GM12891 (cell line): ENCODE results near the gene BEND2.

Experiments
- DNase-seq: peaks from one replicate; pipeline ENCODE4 v3.0.0; 2011; ENCODE audit warnings: low spot score; ENCODE audit not compliant: insufficient read length
- FAIRE-seq: peaks from 2 replicates; lab custom pipeline; 2011; peaks lifted over from hg19 to GRCh38; lab: Jason Lieb, UNC
- PAX5 ChIP-seq: IDR thresholded peaks from 2 replicates; pipeline ENCODE4 v1.6.1; 2011; ENCODE audit warnings: low read length, moderate library complexity, mild to moderate bottlenecking; ENCODE audit not compliant: insufficient read depth, severe bottlenecking
- POLR2A ChIP-seq: IDR thresholded peaks from 2 replicates; pipeline ENCODE4 v1.6.1; 2011; ENCODE audit warnings: low read depth, low read length, control low read depth
- POLR2AphosphoS5 ChIP-seq: IDR thresholded peaks from 2 replicates; pipeline ENCODE4 v1.6.1; 2011; ENCODE audit warnings: low read depth, low read length, control low read depth
- POU2F2 ChIP-seq: IDR thresholded peaks from 2 replicates; pipeline ENCODE4 v1.6.1; 2011; ENCODE audit warnings: low read depth, mild to moderate bottlenecking, control low read depth, low read length, moderate library complexity
- SPI1 ChIP-seq: IDR thresholded peaks from 2 replicates; pipeline ENCODE4 v1.6.1; 2011; ENCODE audit warnings: low read depth, low read length, control low read depth
- TAF1 ChIP-seq: IDR thresholded peaks from 2 replicates; pipeline ENCODE4 v1.6.1; 2011; ENCODE audit warnings: low read depth, low read length, control low read depth

BEND2 gene

DNA sequence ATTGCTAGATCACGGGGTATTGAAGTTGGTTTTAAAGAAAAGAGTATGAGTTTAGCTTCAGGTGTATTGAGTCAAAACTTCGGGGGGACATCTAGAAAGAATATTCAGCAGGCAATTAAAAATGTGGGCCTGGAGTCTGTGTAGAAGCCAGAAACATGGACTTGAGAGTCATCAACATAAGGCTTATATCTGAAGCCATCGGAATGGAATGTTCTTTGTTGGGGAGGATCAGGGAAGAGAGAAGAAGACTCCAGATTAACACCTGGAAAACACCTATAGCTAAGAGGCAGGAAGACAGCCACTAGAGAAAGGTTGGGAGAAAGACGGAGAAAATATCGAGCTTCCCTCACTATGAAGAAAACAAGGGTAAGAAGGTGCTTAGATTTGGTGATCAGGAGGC is 69.5 kb downstream of the BEND2 start:
- FAIRE-seq (no peak), DNase-seq (no peak)
- TF ChIP-seq POLR2A, result no peak
- no peak for TF ChIP-seq TAF1
- TF ChIP-seq POLR2AphosphoS5, result no peak
- no peak for TF ChIP-seq PAX5
- TF ChIP-seq POU2F2, result no peak
- TF ChIP-seq SPI1, result no peak

DNA sequence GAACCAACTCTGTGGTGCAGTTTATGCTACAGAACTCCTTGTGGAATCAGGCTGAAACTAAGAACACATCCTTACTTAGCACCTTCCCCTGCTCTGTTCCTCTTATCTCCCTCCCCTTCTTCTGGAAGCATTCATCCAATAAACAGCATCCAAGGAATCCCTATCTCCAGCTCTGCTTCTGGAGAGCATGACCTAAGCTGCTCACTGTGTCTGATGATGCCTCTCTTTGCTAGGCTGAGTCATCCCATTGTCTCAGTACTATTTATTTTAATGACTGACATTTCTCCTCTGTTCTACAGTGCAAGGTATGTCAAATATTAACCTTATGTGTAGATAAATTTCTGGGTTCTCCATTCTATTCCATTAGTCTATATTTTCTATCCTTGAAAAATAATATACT is 71.2 kb downstream of the BEND2 start:
- TF ChIP-seq POLR2A, result no peak
- no peak for TF ChIP-seq PAX5
- TF ChIP-seq TAF1, result no peak
- TF ChIP-seq SPI1, result no peak
- no peak for TF ChIP-seq POU2F2
- TF ChIP-seq POLR2AphosphoS5, result no peak
- no peak for FAIRE-seq

DNA sequence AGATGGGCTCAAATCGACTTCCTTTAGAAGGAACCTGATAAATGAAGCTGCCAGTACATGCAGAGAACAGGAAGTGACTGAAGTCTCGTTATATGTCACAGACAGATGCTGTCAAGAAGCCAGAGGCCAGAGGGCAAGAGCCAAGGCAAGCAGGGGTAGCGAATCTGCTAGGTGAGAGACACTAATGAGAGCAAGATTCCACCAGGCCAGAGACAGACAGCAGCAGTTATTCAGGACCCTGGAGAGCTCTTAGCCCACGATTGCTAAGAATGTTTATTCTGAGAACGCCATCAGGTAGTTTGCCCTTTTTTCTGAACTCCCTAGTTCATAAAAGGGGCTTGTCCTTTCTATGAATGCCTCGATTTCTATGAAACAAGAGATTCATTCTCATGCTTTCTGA is 73.7 kb downstream of the BEND2 start:
- peak; percentile 73 for FAIRE-seq
- no peak for DNase-seq

More for the DNA sequence above, 71.2 kb downstream of the BEND2 start:
- DNase-seq, result no peak

DNA sequence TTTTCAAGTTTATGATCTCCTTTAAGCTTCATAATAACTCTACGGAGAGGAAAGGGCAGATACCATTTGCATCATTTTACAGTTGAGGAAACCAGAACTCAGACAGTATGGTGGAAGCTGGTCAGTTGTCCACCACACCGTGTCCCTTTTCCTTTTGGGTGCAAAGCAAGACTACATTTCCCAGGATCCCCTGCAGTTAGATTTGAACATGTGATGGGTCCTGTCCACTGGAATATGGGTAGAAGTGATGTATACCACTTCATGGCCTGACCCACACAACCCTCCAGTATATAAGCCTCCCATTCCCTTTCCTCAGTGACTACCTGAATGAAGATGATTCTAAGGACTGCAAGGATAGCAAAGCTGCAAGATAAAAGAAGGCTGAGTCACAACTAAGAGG is 74.7 kb downstream of the BEND2 start:
- TF ChIP-seq POU2F2, result no peak
- TF ChIP-seq POLR2AphosphoS5, result no peak
- TF ChIP-seq SPI1, result no peak
- TF ChIP-seq TAF1, result no peak
- TF ChIP-seq POLR2A, result no peak
- TF ChIP-seq PAX5, result no peak
- DNase-seq (no peak), FAIRE-seq (no peak)

More for the DNA sequence above, 73.7 kb downstream of the BEND2 start:
- no peak for TF ChIP-seq POU2F2
- TF ChIP-seq POLR2A, result no peak
- no peak for TF ChIP-seq SPI1
- TF ChIP-seq TAF1, result no peak
- no peak for TF ChIP-seq POLR2AphosphoS5
- TF ChIP-seq PAX5, result no peak

- TF ChIP-seq POLR2A (no peak), TAF1 (no peak), POU2F2 (no peak), SPI1 (no peak), PAX5 (no peak), POLR2AphosphoS5 (no peak)
- DNase-seq (no peak), FAIRE-seq (no peak)
These were observed 83.9 kb downstream of the BEND2 start for GRCh38 chrX:18136816-18137215.

DNA sequence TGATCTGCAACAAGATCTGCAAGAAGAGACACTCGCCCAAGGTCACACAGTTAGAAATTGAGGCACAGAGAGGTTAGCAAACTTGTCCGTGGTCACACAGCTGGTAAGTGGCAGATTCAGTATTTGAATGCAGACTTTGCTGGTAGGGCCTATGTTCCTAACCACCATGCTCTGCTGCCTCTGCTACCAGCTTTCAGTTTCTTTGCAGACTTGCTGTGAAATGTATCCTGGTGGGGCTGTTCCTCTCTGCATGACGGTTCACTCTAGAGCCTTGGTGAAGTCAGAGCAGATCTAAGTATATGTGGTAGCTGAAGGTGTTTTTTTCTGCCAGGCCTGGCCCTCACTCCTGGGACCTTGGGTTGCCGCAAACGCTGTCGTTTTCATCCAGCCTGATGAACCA is 87.1 kb downstream of the BEND2 start:
- DNase-seq, result no peak
- TF ChIP-seq POLR2AphosphoS5 (no peak), TAF1 (no peak), POU2F2 (no peak), POLR2A (no peak), SPI1 (no peak), PAX5 (no peak)
- FAIRE-seq, result no peak

- TF ChIP-seq TAF1, result no peak
- TF ChIP-seq SPI1, result no peak
- no peak for TF ChIP-seq POLR2A
- FAIRE-seq (no peak), DNase-seq (no peak)
These were observed 91.0 kb downstream of the BEND2 start for GRCh38 chrX:18129690-18130089.

GRCh38 chrX:18126971-18127370 is 93.7 kb downstream of the BEND2 start:
- no peak for DNase-seq
- FAIRE-seq, result no peak
- TF ChIP-seq POU2F2 (no peak), PAX5 (no peak), SPI1 (no peak), POLR2AphosphoS5 (no peak)

DNA sequence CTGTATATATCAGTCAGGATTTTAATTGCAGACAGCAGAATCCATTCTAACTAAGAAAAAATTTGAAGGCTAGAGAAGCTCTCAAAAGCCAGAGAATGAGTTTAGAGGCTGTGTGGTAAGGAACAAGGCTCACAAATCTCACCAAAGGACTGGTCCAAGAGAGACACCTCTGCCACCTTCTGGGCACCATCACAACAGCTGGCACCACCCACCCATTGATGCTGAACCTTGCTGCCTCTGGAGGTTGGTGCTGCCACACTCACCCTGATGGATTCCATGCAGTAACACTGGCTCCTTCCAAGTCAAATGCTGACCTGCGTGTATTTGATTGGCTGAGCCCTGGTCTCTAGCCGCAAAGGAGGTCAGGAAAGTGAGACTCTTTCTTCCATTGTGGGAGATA is 100.8 kb downstream of the BEND2 start:
- FAIRE-seq (no peak), DNase-seq (no peak)
- TF ChIP-seq POU2F2 (no peak), SPI1 (no peak), TAF1 (no peak), PAX5 (no peak), POLR2A (no peak), POLR2AphosphoS5 (no peak)
